ENCODE data around the gene PDE5A. TPM values are rescaled to one million over a fixed set of nuclear protein-coding genes. Genes with fewer than 3 reads are reported as not detected.

Gene PDE5A
- total and polyA plus RNA-seq, 12 donors, result 1.5 to 17.4 (median 9.9) TPM

GRCh38 chr4:119632216-119632615 is 3.6 kb upstream of the PDE5A start:
- Histone ChIP-seq H3K27me3 (peaks cover 0 to 54% (median 0%) of the 10 kb centered on the region in 7 donors), H3K36me3 (no peaks in the 10 kb centered on the region), H3K4me3 (no peak overlapping the region), H3K9me3 (no peaks in the 10 kb centered on the region), H3K4me1 (peaks cover 0 to 20% (median 7%) of the 10 kb centered on the region in 9 donors), H3K27ac (no peak overlapping the region)
- 90% methylated on average over 1 of the region's 1 CpG for WGBS, 2 donors
- intact Hi-C loops (cut with DNase I), result loop anchor here in 2 of 10 donors (5.0 to 10.0 kb wide), 2 partner anchors 153 to 420 kb away; no protein-coding TSS in a partner anchor
- ATAC-seq (no peak), DNase-seq (no peak)
- TF ChIP-seq, protein P1, sequence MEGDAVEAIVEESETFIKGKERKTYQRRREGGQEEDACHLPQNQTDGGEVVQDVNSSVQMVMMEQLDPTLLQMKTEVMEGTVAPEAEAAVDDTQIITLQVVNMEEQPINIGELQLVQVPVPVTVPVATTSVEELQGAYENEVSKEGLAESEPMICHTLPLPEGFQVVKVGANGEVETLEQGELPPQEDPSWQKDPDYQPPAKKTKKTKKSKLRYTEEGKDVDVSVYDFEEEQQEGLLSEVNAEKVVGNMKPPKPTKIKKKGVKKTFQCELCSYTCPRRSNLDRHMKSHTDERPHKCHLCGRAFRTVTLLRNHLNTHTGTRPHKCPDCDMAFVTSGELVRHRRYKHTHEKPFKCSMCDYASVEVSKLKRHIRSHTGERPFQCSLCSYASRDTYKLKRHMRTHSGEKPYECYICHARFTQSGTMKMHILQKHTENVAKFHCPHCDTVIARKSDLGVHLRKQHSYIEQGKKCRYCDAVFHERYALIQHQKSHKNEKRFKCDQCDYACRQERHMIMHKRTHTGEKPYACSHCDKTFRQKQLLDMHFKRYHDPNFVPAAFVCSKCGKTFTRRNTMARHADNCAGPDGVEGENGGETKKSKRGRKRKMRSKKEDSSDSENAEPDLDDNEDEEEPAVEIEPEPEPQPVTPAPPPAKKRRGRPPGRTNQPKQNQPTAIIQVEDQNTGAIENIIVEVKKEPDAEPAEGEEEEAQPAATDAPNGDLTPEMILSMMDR (IDR thresholded peaks at IDR 0.05), result no peak

DNA sequence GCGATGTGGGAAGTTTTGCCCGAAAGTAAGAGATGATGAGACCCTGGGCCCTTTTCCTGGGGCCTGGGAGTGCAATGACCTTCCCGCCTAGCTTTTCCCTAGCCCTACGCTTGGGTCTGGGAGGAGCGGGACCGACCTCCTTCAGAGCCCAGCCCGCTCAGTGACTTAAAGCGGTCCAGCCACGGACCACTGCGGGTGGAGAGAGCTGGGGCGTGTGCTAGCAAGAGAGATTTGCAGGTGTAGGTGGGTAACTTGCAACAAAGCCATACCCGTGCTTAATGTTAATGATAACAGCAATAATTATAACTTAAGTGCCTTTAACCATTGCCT is 503 bp upstream of the PDE5A start:
- Histone ChIP-seq H3K9me3 (no peaks in the 10 kb centered on the region), H3K4me3 (peak overlapping the region; percentile 80 to 91 (median 82)), H3K36me3 (no peaks in the 10 kb centered on the region), H3K27ac (peak overlapping the region; percentile 78 to 92 (median 88)), H3K4me1 (peaks cover 0 to 25% (median 7%) of the 10 kb centered on the region in 9 donors), H3K27me3 (peaks cover 0 to 62% (median 3%) of the 10 kb centered on the region in 7 donors)
- intact Hi-C loops (cut with DNase I), result loop anchor here in 9 of 10 donors (1.0 to 10.0 kb wide), 15 partner anchors 63 to 423 kb away; no protein-coding TSS in a partner anchor
- TF ChIP-seq, protein P1 (IDR thresholded peaks at IDR 0.05), result no peak
- ATAC-seq (peak; percentile 32 to 75 (median 49)), DNase-seq (no peak)
- 1% methylated on average over 12 of the region's 12 CpGs for WGBS, 2 donors

- peaks cover 0 to 25% (median 9%) of the 10 kb centered on the region in 9 donors for H3K4me1 ChIP-seq
- WGBS, 2 donors, result 0 to 1% methylated on average over 87 to 90 of the region's 90 CpGs
- peak overlapping the region; percentile 78 to 92 (median 88) for H3K27ac ChIP-seq
- H3K4me3 ChIP-seq, result peak overlapping the region; percentile 80 to 91 (median 82)
- DNase-seq (peak; percentile 69 to 74), ATAC-seq (peak; percentile 70 to 86 (median 82))
- H3K36me3 ChIP-seq, result no peaks in the 10 kb centered on the region
- H3K9me3 ChIP-seq, result no peaks in the 10 kb centered on the region
- H3K27me3 ChIP-seq, result peaks cover 0 to 63% (median 3%) of the 10 kb centered on the region in 7 donors
- TF ChIP-seq, protein P1 (IDR thresholded peaks at IDR 0.05), result peak; percentile 35 to 83 (median 47)
- intact Hi-C loops (cut with DNase I), result loop anchor here in 9 of 10 donors (1.0 to 10.0 kb wide), 14 partner anchors 63 to 425 kb away; no protein-coding TSS in a partner anchor
These were observed 1.0 kb downstream of the PDE5A start for GRCh38 chr4:119627267-119628255.

- Histone ChIP-seq H3K4me3 (peak overlapping the region; percentile 80 to 91 (median 82)), H3K36me3 (no peaks in the 10 kb centered on the region), H3K4me1 (peaks cover 0 to 25% (median 9%) of the 10 kb centered on the region in 9 donors), H3K27me3 (peaks cover 0 to 63% (median 3%) of the 10 kb centered on the region in 7 donors), H3K9me3 (no peaks in the 10 kb centered on the region), H3K27ac (peak overlapping the region; percentile 18 to 92 (median 88))
- no peak for DNase-seq
- ATAC-seq, result no peak
- intact Hi-C loops (cut with DNase I), result loop anchor here in 9 of 10 donors (2.0 to 10.0 kb wide), 10 partner anchors 62 to 425 kb away; no protein-coding TSS in a partner anchor
- WGBS, 2 donors, result 0 to 2% methylated on average over 18 of the region's 18 CpGs
- TF ChIP-seq, protein P1 (IDR thresholded peaks at IDR 0.05), result no peak
These were observed 1.7 kb downstream of the PDE5A start for GRCh38 chr4:119626943-119627266.
